ENCODE measurements around the gene STK25.

STK25 gene

DNA sequence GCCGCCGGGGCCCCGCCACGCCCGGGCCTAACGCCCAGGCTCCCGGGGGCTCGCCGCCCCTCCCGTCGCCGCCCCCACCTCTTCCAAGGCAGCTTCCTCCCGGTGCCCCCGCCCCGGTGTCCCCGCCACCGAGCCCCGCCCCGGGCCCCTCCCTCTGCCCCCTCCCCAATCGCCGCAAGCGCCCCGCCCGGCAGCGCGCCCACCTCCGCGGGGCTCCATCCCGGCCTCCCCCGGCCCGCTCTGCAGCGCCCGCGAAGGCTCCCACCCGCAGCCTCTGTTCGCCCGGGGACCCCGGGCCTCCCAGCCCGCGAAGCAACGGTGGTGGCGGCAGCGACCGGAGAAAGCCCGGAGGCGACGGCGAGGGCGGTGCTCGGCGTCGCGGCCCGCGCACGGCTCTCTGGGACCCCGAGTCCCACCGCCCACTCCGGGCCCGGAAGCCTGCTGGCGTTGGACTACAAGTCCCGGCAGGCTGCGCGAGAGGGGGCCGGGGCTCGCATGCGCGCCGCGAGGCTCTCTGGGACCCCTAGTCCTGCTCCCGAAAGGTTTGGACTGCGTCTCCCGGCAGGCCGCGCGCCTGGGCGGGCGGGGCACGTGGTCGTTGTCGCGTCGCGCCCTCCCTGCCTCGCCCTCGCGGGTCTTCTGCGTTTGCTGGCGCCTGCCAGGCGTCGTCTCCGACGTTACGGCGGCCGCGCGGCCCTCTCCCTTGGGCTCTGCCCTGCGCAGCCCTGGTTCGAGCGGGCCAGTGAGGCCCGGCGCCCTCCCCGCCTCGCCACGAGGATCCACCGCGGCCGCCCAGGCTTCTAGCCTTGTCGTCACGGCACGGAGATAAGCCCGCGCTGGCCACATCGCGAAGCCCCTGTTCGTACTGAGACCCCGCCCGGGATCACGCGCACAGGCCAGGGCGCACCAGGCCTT, at the start of gene STK25:
Gene STK25 (minus strand): TSS at position 345 of the 915 bp plus-strand sequence. CDS start 549 bp downstream, outside the sequence.
- DNase-seq (ENCODE audit: low read depth in 2 of 2) = peak; percentile 91 to 93

DNA sequence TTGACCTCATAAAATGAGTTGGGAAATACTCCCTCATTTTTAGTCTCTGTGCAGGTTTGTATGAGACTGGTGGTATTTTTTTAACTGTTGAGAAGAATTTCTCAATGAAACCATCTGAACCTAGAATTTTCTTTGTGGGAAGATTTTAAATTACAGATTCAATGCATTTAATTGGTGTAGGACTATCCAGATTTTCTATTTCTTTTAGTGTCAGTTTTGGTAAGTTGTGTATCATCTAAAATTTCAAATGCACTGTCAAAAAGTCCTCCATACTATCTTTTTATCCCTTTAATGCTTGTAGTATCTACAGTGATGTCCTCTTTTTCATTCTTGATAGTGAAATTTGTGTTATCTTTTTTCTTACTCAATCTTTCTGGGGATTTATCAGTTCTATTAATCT, 48.4 kb upstream of the STK25 start:
- no peak for DNase-seq (ENCODE audit: low read depth in 2 of 2)

DNA sequence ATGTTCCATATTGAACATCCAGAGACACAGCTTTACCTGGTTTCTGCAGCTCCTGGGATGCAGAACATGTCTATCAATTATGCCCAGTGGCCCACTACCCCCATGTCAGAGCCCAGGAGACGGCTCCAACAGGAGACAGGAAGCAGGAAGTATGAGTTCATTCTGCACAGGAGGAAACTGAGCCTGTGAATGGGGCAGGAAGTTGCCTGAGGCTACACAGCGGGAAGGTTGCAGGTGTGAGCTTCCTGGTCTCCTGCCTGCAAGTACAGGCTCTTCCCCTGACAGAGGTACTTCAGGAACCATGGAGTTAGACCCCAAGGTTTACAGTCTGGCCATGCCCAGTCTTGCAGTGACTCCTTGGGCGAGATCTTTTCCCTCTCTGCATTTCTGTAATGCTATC, 47.3 kb upstream of the STK25 start:
- DNase-seq (ENCODE audit: low read depth in 2 of 2) = no peak

DNA sequence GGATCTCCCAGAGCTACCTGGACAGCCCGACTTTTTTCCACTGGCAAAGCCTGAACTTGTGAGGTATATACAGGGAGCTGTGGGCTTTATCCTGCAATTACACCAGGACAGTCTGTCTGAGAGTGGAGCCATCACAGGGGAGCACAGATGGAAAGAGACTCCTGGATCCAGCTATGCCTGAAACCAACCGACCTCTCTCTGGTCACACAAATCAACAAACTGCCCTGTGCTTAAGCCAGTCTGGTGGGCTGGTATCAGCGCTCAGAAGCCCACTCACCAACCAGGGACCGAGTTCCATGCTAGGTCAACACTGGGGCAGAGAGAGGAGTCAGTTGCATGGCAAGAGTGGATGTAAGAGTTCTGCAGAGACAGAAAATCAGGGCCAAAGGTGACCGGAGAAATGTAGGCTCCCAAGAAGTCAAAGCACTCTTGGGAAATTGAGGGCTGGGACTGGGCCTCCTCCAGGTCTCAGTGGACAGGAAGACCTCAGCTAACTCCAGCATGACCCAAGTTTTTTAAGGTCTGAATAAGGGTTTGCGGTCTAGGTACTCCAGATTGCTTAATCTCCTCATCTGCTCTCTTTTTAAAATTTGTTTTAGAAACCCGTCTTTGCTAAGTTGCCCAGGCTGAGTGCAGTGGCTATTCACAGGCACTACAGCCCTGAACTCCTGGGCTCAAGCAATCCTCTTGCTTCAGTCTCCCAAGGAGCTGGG, 46.4 kb upstream of the STK25 start:
- DNase-seq (ENCODE audit: low read depth in 2 of 2) = no peak

DNA sequence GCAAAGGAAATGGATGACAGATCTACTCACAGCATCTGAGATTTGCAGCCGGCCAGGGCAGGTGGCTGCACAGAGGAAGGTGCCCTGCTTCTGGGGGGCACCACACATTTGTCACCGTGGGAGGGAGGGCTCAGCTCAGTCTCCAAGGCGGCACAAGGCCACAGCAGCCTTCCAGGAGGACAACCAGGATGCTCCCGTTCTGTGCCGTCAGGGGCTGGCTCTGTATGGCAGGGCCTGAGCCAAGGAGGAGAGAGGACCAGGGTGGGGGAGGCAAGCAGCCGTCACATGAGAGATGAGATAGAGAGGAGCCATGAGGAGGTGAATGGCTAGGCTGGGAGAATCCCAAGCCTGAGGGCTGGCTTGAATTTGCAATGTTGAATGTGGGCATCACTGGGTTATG, 45.6 kb upstream of the STK25 start:
- no peak for DNase-seq (ENCODE audit: low read depth in 2 of 2)

DNA sequence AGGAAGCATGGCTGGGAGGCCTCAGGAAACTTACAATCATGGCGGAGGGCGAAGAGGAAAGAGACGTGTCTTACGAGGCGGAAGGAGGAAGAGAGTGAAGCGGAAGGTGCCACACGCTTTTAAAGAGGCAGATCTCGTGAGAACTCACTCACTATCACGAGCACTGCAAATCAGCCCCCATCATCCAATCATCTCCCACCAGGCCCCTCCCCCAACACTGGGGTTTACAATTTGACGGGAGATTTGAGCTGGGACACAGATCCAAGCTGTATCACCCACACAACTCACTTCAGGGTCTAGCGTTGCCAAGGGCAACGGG, 45.1 kb upstream of the STK25 start:
- no peak for DNase-seq (ENCODE audit: low read depth in 2 of 2)

DNA sequence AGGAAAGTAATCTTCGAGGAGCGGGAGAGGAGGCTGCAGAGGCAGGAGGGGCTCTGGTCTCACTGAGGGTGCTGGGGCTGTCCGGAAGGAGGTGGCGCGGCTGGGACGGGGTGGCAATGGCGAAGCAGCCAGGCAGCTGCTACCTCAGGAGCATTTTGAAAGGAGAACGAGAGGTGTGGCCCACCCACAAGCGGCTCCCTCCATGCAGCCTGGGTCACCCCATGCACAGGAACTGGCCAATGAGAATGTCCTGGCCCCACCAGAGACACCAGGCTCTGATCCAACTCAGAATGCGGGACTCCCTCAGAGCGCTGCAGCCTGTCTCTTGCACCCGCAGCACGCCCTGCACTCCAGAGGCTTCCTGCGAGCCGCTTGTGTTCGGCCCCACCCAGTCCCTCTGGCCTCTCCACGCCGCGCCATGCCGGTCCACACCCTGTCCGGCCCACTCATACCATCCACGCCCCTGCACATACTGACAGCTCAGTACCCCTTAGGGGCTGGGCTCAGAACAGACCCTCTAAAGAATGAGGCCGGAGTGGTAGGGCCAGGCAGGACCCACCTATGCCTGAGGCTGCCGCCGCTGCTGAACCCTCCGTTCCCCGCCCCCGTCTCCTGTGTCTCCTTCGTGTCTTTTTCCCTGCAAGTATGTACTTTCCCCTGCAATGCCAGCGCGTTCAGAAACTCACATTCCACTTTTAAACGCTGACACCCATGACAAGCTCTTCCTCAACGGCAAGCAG, 43.8 kb upstream of the STK25 start:
- DNase-seq (ENCODE audit: low read depth in 2 of 2) = no peak

DNA sequence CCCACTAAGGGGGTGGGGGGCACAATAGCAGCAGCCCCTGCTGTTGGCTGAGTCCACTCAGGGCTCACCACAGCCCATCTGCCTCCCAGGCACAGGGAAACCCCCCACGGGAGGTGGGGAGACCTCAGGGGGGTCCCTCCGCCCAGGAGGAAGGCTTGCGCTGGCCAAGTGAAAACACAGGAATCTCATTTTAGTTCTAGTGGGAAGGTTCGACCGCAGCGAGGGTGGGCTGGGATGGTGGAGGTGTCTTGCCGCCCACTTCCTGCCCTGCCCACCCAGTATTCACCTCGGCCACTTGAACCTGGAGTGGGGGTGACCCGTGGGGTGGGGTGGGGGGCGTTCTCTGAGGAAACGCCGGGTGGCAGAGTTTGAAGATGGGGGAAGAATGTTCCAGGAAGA, 43.2 kb upstream of the STK25 start:
- DNase-seq (ENCODE audit: low read depth in 2 of 2) = no peak

DNA sequence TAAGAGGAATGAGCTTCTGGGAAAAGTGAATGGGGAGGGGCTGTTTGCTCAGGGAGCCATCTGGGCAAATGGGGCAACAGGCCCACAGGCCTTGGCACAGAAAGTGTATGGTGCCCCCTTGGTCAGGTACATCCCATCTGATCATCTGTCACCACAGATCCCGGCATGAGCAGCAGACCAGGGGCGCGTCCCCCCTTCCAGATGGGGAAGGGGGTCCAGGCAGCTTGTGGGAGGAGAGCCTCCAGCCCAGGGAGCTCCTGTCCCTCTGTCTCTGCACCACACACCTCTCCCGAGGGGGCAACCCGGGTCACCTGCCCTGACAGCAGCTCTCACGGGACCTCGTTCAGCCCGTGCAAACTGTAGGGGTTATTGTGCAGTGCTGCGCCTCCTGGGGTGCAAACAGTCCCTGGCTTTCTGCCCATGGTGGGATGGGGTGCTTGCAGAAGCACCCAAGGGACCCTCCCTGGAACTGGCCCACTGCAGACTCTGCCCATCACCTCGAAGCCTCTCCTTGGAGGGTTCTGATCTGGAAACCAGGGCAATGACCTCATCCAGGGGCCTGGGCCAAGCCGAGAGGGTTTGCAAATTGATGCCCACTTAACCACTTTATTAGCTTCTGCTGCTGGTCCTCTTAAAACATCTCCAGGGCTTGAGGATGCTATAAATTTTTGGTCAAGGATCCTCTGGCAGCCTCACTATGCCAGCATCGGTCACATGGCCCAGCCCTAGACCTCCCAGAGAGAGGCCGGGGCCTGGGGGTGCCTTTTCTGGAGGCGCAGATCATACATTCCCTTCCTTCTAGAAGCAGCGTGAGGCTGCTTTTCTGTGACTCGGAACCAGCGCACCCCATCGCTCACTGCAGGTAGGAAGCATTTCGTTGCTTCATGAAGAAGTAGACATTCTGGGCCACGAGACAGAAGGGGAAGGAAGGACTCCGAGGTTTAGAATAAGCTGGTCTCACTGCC, 42.5 kb upstream of the STK25 start:
- DNase-seq (ENCODE audit: low read depth in 2 of 2) = no peak

DNA sequence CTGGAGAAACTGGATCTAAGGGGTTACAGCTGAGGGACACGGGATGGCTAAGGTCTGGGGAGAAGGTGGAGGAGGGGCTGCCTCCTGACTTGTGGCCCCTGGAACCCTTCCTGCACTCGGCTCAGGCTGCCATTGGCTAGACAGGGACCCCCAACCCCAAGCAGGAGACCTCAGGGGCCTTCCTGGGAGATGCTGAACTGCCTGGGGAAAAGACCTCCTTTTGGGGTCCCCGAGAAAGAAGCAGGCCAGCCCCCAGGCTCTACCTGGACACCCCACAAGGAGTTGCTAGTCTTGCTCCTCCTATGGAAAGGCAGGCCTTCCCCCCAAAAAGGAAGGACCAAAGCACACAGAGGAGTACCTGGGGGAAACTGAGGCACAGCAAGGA, 40.1 kb upstream of the STK25 start:
- DNase-seq (ENCODE audit: low read depth in 2 of 2) = no peak

DNA sequence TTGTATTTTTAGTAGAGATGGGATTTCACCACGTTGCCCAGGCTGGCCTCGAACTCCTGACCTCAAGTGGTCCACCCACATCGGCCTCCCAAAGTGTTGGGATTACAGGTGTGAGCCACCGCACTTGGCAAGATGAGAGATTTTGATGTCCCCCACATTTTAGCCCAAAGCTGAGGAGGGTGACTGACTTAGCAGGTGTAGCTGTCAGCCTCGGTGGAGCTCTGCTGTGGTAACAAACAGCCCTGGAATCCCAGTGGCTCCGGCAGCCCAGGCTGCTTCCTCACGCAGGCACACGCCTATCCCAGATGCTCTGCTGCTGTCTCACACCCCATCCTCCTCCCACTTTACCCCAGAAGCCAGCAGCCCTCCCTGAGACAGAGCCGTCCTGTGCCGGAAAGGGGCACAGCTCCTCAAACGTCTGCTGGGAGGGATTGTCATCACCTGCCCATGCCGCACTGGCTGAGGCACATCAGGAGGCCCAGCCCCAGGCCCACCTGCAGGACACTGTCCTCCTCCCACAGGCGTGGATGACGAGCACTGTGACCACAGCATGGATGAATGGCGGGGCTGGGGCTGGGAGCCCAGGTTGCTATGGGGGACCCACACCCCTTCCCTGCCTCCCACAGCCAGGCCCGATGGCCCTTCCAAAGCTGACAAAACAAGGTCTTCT, 39.5 kb upstream of the STK25 start:
- DNase-seq (ENCODE audit: low read depth in 2 of 2) = no peak

DNA sequence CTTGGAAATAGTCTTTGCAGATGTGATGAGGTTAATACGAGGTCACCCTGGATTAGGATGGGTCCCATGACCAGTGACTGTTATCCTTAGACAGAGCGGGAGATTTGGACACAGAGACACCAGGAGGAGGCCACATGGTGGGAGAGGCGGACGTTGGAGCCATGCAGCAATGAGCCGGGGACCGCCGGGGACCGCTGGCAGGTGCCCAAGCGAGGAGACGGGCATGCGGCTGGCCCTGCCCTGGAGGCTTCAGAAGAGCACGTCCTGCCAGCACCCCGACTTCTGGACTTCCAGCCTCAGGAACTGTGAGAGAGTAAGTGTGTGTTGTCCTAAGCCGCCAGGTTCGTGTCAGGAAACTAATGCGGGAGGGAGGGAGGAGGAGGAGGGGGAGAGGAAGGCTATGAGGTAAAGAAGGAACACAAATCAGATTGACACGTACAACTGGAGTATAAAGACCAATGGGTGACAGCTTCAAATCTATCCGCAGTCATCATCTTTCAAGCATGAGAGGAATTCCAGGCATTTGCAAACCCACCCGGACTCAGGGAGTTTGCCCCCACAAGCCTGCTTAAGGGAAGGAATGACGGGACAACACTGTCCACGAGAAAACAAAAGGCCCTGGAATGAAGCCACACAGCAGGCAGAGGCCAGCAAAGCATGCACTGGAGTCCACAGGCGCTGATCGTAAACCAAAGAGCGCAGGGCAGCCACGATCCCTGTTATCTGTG, 38.6 kb upstream of the STK25 start:
- DNase-seq (ENCODE audit: low read depth in 2 of 2) = no peak

DNA sequence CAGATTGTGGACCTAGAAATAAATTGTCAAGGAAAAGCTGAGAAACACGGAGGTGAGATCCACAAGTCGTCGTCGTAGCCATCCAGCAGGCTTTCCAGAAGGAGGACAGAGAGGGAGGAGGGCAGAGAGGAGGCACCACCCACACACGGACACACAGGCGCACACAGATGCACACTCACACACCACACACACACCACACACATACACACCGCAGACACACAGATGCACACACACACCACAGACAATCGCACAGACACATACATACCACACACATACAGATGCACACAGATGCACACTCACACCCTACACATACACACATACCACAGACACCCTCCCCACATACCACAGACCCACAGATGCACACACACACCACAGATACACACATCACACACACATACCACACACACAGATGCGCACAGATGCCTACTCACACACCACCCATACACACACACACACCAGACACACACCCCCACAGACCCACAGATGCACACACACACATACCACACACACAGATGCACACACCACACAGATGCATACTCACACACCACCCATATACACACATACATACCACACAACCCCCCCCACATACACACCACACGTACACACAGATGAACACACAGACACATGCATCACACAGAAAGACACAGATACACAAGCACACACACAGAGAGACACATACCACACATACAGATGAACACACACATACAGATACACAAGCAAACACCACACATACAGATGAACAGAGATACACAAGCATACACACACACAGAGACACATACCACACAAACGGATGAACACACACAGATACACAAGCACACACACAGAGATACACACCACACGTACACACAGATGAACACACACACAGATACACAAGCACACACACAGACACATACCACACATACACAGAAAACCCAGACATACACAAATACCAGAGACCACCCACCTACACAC, 37.4 kb upstream of the STK25 start:
- no peak for DNase-seq (ENCODE audit: low read depth in 2 of 2)

DNA sequence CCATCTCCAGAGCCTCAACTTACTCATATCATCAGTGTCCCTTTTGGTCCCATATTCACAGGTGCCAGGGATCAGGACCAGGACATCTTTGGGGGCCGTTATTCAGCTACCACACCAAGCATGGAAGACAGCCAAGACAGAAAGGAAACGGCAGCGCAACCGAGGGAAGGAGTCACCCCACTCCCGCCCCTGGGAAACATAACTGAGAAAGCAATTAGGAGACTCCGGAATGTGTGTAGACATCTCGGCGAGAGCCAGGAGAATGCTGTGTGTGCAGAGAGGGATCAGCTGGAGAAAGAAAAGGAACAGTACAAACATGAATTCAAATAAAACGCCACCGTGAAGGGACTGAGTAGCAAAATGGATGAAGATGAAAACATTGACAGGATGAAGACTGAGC, 36.7 kb upstream of the STK25 start:
- no peak for DNase-seq (ENCODE audit: low read depth in 2 of 2)

DNA sequence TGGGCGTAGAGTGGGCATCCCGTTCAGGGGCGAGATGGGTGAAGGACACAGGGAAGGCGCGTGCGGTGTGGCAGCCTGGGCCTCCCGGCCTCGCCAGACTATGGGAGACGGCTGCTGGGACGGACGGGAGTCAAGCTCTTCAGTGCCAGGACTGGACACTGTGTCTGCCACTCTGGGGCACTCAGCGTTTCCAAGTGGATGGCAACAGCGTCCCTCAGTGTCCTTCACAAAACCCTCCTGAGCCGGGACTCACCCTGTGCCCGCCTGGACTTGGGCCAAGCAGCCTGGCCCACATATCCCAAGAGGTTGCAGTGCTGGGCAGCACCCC, 33.9 kb upstream of the STK25 start:
- no peak for DNase-seq (ENCODE audit: low read depth in 2 of 2)

DNA sequence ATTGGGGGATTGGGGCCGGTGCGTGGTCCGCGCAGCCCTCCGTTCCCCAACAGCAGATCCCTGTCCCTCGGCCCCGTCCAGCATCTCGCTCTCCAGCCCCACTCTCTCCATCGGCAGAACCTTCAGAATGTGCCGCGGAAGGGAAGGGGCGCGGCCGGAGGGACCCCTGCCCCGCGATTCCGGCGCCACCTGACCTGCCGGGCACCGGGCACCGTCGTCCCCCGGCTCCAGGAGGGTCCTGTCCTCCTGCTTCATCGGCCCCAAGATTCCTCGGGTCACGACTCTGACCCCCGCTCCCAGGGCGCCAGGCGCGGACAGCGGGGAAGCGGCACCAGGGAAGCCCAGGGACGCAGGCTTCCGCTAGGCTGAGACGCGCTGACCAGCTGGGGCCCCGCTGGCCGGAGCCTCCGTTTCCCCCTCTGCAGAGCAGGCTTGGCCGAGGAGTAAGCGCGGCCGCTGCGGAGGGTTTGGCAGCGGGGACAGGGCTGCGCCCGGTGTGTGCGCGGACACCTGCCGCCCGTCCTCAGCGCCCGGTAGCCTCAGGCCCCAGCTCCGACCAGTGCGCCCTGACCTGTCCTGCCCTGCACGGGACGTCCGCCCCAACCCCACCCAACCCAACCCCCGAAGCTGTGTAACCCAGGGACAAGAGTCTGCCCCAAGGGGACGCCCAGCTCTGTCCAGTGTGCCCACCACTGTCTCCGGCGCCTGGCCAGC, 33.3 kb upstream of the STK25 start:
- no peak for DNase-seq (ENCODE audit: low read depth in 2 of 2)

DNA sequence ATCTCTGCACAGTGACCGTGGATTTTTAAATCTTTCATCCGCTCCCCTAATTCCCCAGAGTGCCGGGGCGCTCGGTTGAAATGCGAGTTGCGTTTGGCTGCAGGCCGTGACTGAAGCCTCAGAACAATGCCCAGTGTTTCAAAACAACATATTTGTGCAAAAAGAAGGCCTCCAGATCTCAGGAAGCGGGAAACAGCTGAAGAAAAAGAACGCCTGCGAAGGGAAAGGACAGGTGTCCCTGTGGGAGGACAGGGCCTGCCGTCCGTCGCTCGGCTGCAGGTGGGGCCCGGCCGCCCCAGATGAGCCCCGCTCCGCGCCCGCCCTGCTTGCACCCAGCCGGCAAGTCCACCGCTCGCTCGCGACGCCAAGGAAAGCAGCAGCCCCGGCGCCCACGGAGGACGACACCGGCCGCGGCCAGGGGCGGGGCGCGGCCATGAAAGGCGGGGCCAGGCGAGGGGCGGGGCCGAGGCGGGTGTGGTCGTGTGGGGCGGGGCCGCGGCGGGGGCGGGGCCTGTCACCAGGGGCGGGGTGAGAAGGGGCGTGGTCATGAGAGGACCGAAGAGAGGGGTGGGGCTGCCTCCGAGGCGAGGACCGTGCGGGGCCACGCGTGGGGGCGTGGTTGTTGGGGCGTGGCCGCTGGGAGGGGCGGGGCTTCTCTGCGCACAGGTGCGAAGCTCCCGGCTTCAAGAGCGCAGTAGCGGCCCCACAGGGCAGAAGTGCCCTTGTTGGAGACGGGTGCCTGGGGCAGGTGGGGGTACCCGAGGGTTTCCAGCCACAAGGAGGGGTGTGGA, 32.6 kb upstream of the STK25 start:
- peak; percentile 13 to 41 for DNase-seq (ENCODE audit: low read depth in 2 of 2)

DNA sequence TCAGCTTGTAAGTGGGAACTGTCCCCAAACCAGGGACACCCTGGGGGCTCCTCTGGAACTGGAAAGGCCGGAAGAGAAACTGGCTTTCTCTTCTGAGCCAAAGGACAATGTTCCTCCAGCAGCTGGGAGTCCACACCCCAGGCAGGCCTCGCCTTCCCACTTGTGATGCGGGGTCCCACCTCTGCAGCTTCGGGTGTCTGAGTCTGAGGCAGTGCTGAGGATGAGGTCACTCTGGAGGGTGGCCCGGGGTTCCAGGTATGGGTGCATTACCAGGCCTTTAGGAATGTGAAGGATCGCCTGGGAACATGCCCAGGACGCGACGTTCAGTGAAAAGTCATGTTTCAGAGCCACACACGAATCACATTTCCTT, 32.0 kb upstream of the STK25 start:
- no peak for DNase-seq (ENCODE audit: low read depth in 2 of 2)

All from stimulated activated CD4-positive, alpha-beta T cell treated with anti-CD3 and anti-CD28 coated beads, Interleukin-1b, Interleukin-23, amount 100 ng/mL, for 1 hour (primary cell).